ENCODE data around the gene TRIM15. TPM values are rescaled to one million over a fixed set of nuclear protein-coding genes. Genes with fewer than 3 reads are reported as not detected.

Gene TRIM15
- total and polyA plus RNA-seq, 2 donors from 2014 or later = 2.2 to 7.1 TPM

GRCh38 chr6:30149858-30150550 lies 13.3 kb upstream of the TRIM15 start:
- no peak overlapping the region for H3K4me3 ChIP-seq (ENCODE audit: low read length in 3 of 3)
- no peak overlapping the region for H3K27ac ChIP-seq (ENCODE audit: low read depth in 2 of 2, low read length in 2 of 2)
- DNase-seq (no peak), FAIRE-seq (no peak)
- H3K36me3 ChIP-seq (ENCODE audit: control insufficient read depth in 2 of 3, insufficient read depth in 3 of 3, low read length in 3 of 3) = no peaks in the 10 kb centered on the region
- H3K9ac ChIP-seq (ENCODE audit: low read length in 3 of 3) = no peak overlapping the region
- H3K27me3 ChIP-seq (ENCODE audit: control insufficient read depth, insufficient read depth, low read length) = no peaks in the 10 kb centered on the region
- no peak for TF ChIP-seq CTCF (IDR thresholded peaks at IDR 0.05; ENCODE audit: borderline replicate concordance, extremely low read depth, insufficient read depth)
- H3K9me3 ChIP-seq (ENCODE audit: control insufficient read depth in 2 of 3, insufficient read depth in 1 of 3, low read length in 3 of 3) = no peaks in the 10 kb centered on the region
- H3K4me1 ChIP-seq (ENCODE audit: control insufficient read depth in 2 of 3, insufficient read depth in 2 of 3, low read depth in 1 of 3, low read length in 3 of 3) = peaks cover 0 to 7% (median 0%) of the 10 kb centered on the region in 3 donors
- intact Hi-C loops (cut with DNase I) = no loop called here

GRCh38 chr6:30150671-30151395 lies 12.5 kb upstream of the TRIM15 start:
- no peak for DNase-seq
- H3K36me3 ChIP-seq (ENCODE audit: control insufficient read depth in 2 of 3, insufficient read depth in 3 of 3, low read length in 3 of 3) = no peaks in the 10 kb centered on the region
- no peaks in the 10 kb centered on the region for H3K9me3 ChIP-seq (ENCODE audit: control insufficient read depth in 2 of 3, insufficient read depth in 1 of 3, low read length in 3 of 3)
- peaks cover 0 to 13% (median 0%) of the 10 kb centered on the region in 3 donors for H3K4me1 ChIP-seq (ENCODE audit: control insufficient read depth in 2 of 3, insufficient read depth in 2 of 3, low read depth in 1 of 3, low read length in 3 of 3)
- no peak overlapping the region for H3K9ac ChIP-seq (ENCODE audit: low read length in 3 of 3)
- no peak overlapping the region for H3K27ac ChIP-seq (ENCODE audit: low read depth in 2 of 2, low read length in 2 of 2)
- no peak overlapping the region for H3K4me3 ChIP-seq (ENCODE audit: low read length in 3 of 3)
- FAIRE-seq = no peak
- intact Hi-C loops (cut with DNase I) = no loop called here
- H3K27me3 ChIP-seq (ENCODE audit: control insufficient read depth, insufficient read depth, low read length) = no peaks in the 10 kb centered on the region
- no peak for TF ChIP-seq CTCF (IDR thresholded peaks at IDR 0.05; ENCODE audit: borderline replicate concordance, extremely low read depth, insufficient read depth)

GRCh38 chr6:30151580-30151979 lies 11.8 kb upstream of the TRIM15 start:
- TF ChIP-seq CTCF (IDR thresholded peaks at IDR 0.05; ENCODE audit: borderline replicate concordance, extremely low read depth, insufficient read depth) = no peak
- Histone ChIP-seq H3K4me3 (ENCODE audit: low read length in 3 of 3) (no peak overlapping the region), H3K36me3 (ENCODE audit: control insufficient read depth in 2 of 3, insufficient read depth in 3 of 3, low read length in 3 of 3) (no peaks in the 10 kb centered on the region), H3K27me3 (ENCODE audit: control insufficient read depth, insufficient read depth, low read length) (no peaks in the 10 kb centered on the region), H3K27ac (ENCODE audit: low read depth in 2 of 2, low read length in 2 of 2) (no peak overlapping the region), H3K9me3 (ENCODE audit: control insufficient read depth in 2 of 3, insufficient read depth in 1 of 3, low read length in 3 of 3) (no peaks in the 10 kb centered on the region), H3K9ac (ENCODE audit: low read length in 3 of 3) (no peak overlapping the region), H3K4me1 (ENCODE audit: control insufficient read depth in 2 of 3, insufficient read depth in 2 of 3, low read depth in 1 of 3, low read length in 3 of 3) (peaks cover 0 to 18% (median 0%) of the 10 kb centered on the region in 3 donors)
- no peak for FAIRE-seq
- intact Hi-C loops (cut with DNase I) = no loop called here
- DNase-seq = no peak

All from kidney (tissue), 14 donors.